GM20000 (cell line): ENCODE measurements around the gene VWA7.

Experiments used
- DNase-seq: peaks from one replicate; pipeline ENCODE4 v3.0.0; 2012; ENCODE audit warnings: low spot score
- CTCF ChIP-seq: IDR thresholded peaks from 2 replicates; pipeline ENCODE4 v1.5.1; 2012; ENCODE audit warnings: mild to moderate bottlenecking, control low read depth; ENCODE audit errors: extremely low read depth, missing control alignments

Gene VWA7

GRCh38 chr6:31792761-31793171 is 15.6 kb upstream of the VWA7 start:
- DNase-seq = no peak
- no peak for TF ChIP-seq CTCF

GRCh38 chr6:31792090-31792374 is 14.9 kb upstream of the VWA7 start:
- no peak for TF ChIP-seq CTCF
- DNase-seq = no peak

- peak; percentile 70 for DNase-seq
- peak; percentile 39 for TF ChIP-seq CTCF
Measured at GRCh38 chr6:31791324-31792089, 14.4 kb upstream of the VWA7 start.

- no peak for TF ChIP-seq CTCF
- no peak for DNase-seq
Measured at GRCh38 chr6:31785475-31785874, 8.3 kb upstream of the VWA7 start.

GRCh38 chr6:31784098-31784925 is 7.2 kb upstream of the VWA7 start:
- DNase-seq = no peak
- TF ChIP-seq CTCF = no peak

- no peak for DNase-seq
- no peak for TF ChIP-seq CTCF
Measured at GRCh38 chr6:31782126-31782855, 5.2 kb upstream of the VWA7 start.
